ENCODE measurements around the gene TNS1. TPM values are rescaled to one million over a fixed set of nuclear protein-coding genes. Genes with fewer than 3 reads are reported as not detected.

TNS1 gene
- polyA plus RNA-seq, 3 donors: 0.26 to 1.6 (median 1.5) TPM

DNA sequence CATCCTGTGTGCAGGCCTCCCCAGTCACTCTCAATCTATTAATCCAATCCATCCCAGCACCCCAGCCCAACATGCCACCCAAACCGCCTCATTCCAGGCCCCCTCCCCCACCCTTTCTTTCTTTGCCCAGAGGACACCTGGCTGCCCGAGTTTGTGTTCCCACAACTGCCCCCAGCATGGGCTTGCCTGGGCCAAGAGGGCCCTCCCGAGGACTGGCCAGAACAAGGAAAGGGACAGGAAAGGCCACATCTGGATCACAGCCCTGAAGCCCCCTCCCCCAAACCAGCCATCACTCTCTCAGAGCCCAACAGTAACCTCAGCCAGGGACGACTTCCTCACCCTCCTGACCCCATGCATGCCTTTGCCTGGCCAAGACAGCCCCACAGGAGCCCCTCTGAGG is 1.2 kb downstream of the TNS1 start:
- no peak overlapping the region for H2AFZ ChIP-seq (ENCODE audit: insufficient read depth, low read depth, low read length, poor library complexity, severe bottlenecking)
- peaks cover 4% of the 10 kb centered on the region for H3K79me2 ChIP-seq (ENCODE audit: insufficient read depth, low read length)
- H3K27me3 Mint-ChIP-seq (ENCODE audit: low read depth in 3 of 3): peaks cover 2 to 4% (median 2%) of the 10 kb centered on the region in 3 donors
- H3K4me2 ChIP-seq (replicated peaks; ENCODE audit: extremely low read depth, low read length, poor library complexity, severe bottlenecking): no peak overlapping the region
- H3K9me3 Mint-ChIP-seq: no peaks in the 10 kb centered on the region
- H3K4me3 ChIP-seq (replicated peaks in 1 of 3; ENCODE audit: low read depth in 2 of 3, low read length in 3 of 3): no peak overlapping the region
- TF ChIP-seq, protein P1, sequence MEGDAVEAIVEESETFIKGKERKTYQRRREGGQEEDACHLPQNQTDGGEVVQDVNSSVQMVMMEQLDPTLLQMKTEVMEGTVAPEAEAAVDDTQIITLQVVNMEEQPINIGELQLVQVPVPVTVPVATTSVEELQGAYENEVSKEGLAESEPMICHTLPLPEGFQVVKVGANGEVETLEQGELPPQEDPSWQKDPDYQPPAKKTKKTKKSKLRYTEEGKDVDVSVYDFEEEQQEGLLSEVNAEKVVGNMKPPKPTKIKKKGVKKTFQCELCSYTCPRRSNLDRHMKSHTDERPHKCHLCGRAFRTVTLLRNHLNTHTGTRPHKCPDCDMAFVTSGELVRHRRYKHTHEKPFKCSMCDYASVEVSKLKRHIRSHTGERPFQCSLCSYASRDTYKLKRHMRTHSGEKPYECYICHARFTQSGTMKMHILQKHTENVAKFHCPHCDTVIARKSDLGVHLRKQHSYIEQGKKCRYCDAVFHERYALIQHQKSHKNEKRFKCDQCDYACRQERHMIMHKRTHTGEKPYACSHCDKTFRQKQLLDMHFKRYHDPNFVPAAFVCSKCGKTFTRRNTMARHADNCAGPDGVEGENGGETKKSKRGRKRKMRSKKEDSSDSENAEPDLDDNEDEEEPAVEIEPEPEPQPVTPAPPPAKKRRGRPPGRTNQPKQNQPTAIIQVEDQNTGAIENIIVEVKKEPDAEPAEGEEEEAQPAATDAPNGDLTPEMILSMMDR (IDR thresholded peaks at IDR 0.05): no peak
- no peak overlapping the region for H3K9ac ChIP-seq (ENCODE audit: insufficient read depth, low read length, poor library complexity, severe bottlenecking)
- H3K4me1 Mint-ChIP-seq: peaks cover 38% of the 10 kb centered on the region
- H3K36me3 ChIP-seq (replicated peaks in 1 of 2; ENCODE audit: control insufficient read depth in 1 of 2, insufficient read depth in 2 of 2, low read length in 2 of 2): no peaks in the 10 kb centered on the region
- no peak for DNase-seq
- 68% methylated on average over 4 of the region's 4 CpGs for WGBS (ENCODE audit: insufficient coverage)
- H4K20me1 ChIP-seq (ENCODE audit: insufficient read depth, low read length): no peaks in the 10 kb centered on the region
- H3K27ac Mint-ChIP-seq: no peak overlapping the region
- peaks cover 23 to 34% of the 10 kb centered on the region in 2 donors for H3K4me1 ChIP-seq (ENCODE audit: control insufficient read depth in 1 of 2, insufficient read depth in 2 of 2, low read length in 2 of 2)
- intact Hi-C loops (cut with micrococcal nuclease): no loop called here
- H3K36me3 Mint-ChIP-seq: peaks cover 0 to 3% of the 10 kb centered on the region in 2 donors
- no peaks in the 10 kb centered on the region for H3K27me3 ChIP-seq (ENCODE audit: control insufficient read depth in 2 of 2, insufficient read depth in 2 of 2, low read length in 2 of 2)
- no peak overlapping the region for H3K27ac ChIP-seq (ENCODE audit: low read depth in 1 of 2, low read length in 2 of 2)
- no peak overlapping the region for H3K4me3 Mint-ChIP-seq
- H3K9me3 ChIP-seq (replicated peaks in 1 of 2; ENCODE audit: control insufficient read depth in 1 of 2, insufficient read depth in 1 of 2, low read length in 2 of 2): no peaks in the 10 kb centered on the region

DNA sequence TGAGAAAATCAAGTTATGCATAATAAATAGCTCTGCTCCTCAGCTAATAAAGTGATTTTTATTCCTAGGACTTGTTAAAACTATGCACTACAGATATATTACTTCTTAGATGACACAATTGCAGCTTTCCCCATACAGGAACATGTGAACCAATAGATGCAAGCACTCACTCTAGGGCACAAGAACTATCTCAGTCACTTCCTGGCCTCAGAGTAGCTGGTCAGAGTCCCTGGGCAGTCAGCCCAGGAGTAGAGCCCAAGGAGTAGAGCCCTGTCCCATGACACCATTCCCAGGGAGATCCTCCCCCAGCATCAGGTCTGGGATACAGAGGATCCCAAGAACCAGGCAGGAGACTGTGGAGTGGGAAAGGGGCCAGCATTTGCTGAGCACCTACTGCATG is 2.7 kb downstream of the TNS1 start:
- H3K27me3 ChIP-seq (ENCODE audit: control insufficient read depth in 2 of 2, insufficient read depth in 2 of 2, low read length in 2 of 2): no peaks in the 10 kb centered on the region
- peak overlapping the region in 1 of 2 donors; percentile 7 for H3K27ac ChIP-seq (ENCODE audit: low read depth in 1 of 2, low read length in 2 of 2)
- no peak overlapping the region for H3K4me3 ChIP-seq (replicated peaks in 1 of 3; ENCODE audit: low read depth in 2 of 3, low read length in 3 of 3)
- Mint-ChIP-seq H3K9me3 (no peaks in the 10 kb centered on the region), H3K4me3 (no peak overlapping the region), H3K36me3 (peaks cover 0 to under 1% of the 10 kb centered on the region in 2 donors), H3K27ac (peak overlapping the region in 2 of 7 donors; percentile 66 to 77), H3K4me1 (peaks cover 48% of the 10 kb centered on the region), H3K27me3 (ENCODE audit: low read depth in 3 of 3) (peaks cover 2 to 4% (median 2%) of the 10 kb centered on the region in 3 donors)
- peaks cover 4% of the 10 kb centered on the region for H3K79me2 ChIP-seq (ENCODE audit: insufficient read depth, low read length)
- H3K9me3 ChIP-seq (replicated peaks in 1 of 2; ENCODE audit: control insufficient read depth in 1 of 2, insufficient read depth in 1 of 2, low read length in 2 of 2): no peaks in the 10 kb centered on the region
- H4K20me1 ChIP-seq (ENCODE audit: insufficient read depth, low read length): no peaks in the 10 kb centered on the region
- TF ChIP-seq, protein P1 (IDR thresholded peaks at IDR 0.05): no peak
- H3K9ac ChIP-seq (ENCODE audit: insufficient read depth, low read length, poor library complexity, severe bottlenecking): no peak overlapping the region
- H3K36me3 ChIP-seq (replicated peaks in 1 of 2; ENCODE audit: control insufficient read depth in 1 of 2, insufficient read depth in 2 of 2, low read length in 2 of 2): no peaks in the 10 kb centered on the region
- no peak overlapping the region for H3K4me2 ChIP-seq (replicated peaks; ENCODE audit: extremely low read depth, low read length, poor library complexity, severe bottlenecking)
- no peak overlapping the region for H2AFZ ChIP-seq (ENCODE audit: insufficient read depth, low read depth, low read length, poor library complexity, severe bottlenecking)
- DNase-seq: peak; percentile 23 to 58 (median 30)
- peaks cover 29 to 45% of the 10 kb centered on the region in 2 donors for H3K4me1 ChIP-seq (ENCODE audit: control insufficient read depth in 1 of 2, insufficient read depth in 2 of 2, low read length in 2 of 2)
- intact Hi-C loops (cut with micrococcal nuclease): no loop called here

Data from CD14-positive monocyte (primary cell).